GM18870 (cell line): ENCODE data around the gene NRG3.

Experiments
- ATAC-seq: cut with Tn5 transposase; IDR thresholded peaks from one replicate; pipeline ENCODE4 v1.9.1; 2021; ENCODE audit warnings: moderate library complexity; ENCODE audit not compliant: unreplicated experiment

The NRG3 gene

DNA sequence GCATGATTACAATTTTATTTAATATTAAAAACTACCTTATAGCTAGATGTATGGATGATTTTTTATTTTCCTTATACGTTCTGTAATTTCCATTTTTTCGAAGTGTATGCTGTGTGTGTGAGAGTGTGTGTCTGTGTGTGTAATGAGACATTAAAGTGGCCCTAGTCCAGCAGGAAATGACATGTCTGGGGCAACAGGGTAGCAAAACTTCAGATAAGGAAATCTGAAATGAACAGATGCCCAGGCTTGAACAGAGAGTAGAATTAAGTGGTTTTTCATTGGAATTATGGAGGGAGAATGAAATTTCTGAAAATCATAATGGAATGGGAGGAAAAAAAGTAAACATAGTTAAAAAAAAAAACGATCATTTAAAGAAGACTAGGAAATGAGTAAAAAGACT is 200.6 kb downstream of the NRG3 start:
- no peak for ATAC-seq

DNA sequence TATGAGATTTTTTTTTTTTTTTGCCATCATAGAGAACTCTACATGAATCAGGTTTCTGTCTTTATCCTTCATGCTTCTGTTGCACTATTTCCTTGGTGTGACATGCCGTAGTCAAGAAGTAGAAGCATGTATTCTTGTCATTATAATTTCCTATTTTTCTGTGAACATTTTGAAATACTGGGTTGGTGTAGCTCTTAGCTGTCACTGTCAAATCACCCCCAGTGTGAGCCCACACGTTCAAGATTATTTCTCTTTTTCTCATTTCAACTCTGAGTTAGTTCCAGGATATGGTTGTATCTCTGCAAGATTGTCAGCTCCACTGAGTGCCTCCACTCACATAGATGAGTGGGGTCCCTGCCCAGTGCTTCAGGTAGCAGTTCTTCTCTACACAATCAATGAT is 209.5 kb downstream of the NRG3 start:
- ATAC-seq: no peak

DNA sequence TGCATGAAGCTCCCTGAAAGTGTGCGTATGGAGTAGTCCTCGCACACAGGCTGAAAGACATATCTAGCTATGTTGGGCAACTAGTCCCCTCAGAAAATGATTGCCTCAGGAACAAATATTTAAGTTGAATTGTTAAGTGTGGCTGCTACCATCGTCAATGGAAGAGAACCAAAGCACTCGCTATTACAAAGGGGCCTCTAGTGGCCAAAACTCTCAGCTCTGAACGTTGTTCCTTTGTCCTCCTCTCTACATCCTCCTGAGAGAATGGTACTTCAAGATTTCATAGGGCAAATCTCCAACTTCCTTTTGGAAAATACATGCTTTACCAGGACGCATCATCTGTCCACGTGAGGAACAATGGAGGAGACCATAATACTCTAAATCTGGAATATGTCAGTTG is 209.9 kb downstream of the NRG3 start:
- no peak for ATAC-seq

DNA sequence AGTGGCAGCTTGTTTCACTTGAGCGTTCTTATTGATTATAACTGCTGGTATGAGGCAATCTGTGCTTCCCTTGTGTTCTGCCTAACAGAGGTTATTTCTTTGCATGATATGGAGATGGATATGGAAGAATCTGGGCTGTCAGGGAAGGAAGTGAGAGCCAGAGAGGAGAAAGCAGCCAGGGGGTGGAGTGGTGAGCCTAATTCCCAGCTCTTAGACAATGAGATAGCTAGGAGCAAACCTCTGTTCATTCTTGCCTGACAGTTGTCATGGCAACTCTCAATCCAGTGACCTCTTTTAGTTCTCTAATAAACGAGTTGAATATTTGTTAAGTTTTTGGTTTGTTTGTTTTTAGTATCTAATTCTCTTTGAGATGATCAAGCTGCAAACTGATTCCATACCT is 214.3 kb downstream of the NRG3 start:
- no peak for ATAC-seq

DNA sequence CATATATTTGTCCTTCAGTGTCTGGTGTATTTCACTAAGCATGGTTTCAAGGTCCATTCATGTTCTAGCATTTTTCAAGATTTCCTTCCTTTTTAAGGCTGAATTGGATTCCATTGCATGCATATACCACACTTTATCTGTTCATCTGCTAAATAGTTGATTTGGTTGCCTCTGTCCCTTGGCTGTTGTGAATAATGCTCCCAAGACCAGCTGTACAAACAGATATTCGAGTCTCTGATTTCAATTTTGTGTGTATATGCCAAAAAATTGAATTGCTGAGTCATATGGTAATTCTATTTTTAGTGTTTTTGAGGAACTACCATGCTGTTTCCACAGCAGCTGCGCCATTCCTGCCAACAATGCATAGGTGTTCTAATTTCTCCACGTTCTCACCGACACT is 216.4 kb downstream of the NRG3 start:
- ATAC-seq: no peak

DNA sequence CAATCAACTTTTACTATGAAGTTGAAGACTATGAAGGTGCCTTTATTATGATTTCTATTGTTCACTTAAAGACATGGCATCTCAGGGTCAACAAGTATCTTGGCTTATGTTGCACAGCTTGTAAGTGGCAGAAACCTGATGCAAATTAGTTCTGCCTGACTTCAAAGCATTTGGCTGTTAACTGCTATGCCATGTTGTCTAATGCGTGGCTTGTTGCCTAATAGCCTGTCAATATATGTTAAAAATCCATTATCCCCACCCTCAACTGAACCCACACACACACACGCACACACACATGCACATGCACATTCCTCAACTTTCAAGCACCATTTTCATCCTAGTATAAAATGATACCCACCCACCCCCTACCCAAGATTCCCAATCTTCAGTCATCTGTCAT is 217.1 kb downstream of the NRG3 start:
- ATAC-seq: no peak

DNA sequence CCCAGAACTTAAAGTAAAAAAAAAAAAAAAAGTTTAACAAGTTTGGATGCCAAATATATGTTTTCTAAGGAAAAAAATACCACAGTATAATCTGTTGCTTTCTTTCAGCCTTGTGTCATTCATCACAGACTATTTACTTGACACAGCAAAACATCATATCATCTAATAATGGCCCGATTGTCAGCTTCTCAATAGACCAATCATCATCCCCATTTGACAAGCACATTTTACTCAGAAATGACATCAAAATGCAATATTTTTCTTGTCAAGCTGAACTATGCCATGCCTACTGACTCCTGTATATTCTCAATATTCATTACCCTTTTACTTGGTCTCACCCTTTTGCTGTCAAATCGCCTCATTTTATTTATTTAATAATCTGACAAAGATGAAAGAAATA is 249.7 kb downstream of the NRG3 start:
- no peak for ATAC-seq

DNA sequence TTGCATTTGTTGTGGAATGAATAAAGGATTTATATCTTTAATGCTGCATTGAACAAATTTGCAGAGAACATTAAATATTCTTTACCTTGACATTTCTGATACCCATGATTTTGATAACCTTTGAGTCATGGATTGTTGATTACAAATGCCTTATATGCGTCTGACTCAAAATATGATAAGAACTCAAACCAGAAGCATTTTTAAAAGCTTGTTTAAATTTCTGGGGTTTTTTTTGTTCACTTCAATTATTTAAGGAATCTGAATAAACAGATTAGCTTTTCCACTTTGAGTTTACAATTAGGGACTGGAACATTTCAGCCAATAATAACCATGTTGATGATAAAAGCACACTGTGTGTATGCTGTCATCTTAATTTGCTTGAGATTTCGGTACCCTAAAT is 253.5 kb downstream of the NRG3 start:
- ATAC-seq: no peak

DNA sequence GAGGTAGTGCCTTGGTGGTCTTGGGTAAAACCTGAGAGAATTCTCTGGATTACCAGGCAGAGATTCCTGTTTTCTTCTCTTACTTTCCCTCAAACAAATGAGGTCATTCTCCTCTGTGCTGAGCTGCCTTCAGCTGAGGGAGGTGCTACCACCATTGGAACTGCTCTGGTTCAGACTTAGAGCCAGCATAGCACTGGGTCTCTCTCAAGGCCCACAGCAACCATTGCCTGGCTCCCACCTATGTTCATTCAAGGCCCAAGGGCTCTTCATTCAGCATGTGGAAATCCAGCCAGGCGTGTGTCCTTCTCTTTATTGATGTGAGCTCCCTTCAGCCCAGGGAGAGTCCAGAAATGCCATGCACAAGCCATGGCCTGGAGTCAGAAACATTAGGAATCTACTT is 261.1 kb downstream of the NRG3 start:
- ATAC-seq: no peak

DNA sequence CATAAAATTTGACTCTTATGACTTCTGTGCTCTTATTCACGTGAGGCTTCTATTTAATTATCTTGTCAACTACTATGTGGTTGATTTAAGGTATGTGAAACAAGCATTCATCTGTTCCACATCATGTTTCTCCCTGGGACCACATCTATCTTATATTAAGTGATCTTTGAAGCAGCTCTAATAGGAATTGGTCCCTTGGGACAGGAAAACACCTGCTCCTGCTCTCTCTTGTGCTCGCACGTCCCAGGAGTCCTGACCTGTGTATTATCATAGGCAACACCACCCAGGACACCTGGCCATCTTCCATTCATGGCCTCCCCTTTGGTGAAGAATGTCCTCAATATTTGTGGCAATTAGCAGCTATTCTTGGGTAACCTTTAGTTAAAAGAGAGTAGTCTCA is 269.2 kb downstream of the NRG3 start:
- ATAC-seq: no peak

DNA sequence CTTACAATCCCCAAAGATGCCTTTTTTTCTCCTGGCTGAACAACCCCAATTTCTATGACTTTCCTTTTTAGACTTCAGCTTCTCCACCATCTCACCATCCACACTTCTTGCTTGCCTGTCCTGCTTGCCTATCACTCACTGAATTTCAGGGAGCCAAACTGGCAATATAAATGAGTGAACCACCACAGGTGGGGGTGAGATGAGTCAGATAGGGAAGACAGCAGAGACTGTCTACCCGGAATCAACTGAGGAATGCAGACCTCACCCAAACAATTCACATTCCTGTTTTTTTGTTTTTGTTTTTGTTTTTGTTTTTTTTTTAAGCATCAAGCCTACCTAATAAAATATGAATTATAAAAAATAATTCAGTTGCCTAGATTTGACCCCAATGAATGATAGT is 273.8 kb downstream of the NRG3 start:
- ATAC-seq: no peak

DNA sequence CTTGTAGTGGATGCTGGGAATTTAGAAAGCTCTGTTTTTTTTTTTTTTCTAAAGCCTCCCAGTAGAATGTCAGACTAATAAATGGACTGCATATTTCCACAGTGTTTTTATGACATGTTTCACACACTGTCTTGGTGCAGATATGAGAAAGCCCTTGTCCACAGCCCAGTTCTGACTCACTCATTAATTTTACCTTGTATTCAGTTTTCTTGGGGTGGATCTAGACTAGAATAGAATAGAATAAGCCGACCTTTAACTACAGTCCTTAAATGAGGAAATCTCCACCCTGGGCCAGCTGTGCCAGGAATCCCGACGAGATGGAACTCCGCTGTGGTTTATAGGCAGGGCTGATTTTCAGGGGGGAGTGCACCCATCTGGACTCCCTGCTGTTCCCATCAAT is 274.7 kb downstream of the NRG3 start:
- no peak for ATAC-seq

DNA sequence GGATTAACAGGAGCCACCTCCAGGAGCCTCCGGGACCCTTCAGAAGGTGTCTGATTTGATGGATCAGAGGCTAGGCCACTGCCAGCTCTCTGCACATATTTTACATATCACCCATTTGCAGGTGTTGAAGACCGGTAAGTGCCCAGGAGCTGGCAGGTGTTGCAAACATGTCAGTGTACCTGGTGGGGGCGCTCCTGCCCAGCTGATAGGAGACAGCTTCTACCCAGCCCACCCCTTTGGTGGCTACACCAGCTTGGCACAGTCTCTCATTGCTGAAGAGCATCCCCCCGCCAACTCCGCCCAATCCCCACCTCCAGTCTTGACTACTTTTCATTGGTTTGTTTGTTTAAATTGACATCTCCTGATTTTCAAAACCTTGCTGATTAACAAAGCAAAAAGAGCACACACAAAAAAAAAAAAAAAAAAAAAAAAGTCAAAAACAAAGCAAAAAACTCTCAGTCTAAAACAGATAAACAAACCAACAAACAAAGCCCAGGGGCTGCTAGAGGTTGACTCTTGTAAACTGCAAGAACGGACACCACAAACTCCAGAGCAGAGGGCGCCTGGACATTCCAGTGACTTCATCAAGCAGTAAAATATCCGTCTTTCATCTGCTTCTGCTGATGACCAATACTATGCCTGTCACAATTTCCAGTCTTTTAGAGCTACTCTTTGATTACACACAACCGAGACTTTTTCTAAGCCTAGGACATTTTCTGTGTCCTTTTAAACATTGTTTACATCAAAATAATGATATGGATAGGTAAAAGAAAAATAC is 275.3 kb downstream of the NRG3 start:
- no peak for ATAC-seq

DNA sequence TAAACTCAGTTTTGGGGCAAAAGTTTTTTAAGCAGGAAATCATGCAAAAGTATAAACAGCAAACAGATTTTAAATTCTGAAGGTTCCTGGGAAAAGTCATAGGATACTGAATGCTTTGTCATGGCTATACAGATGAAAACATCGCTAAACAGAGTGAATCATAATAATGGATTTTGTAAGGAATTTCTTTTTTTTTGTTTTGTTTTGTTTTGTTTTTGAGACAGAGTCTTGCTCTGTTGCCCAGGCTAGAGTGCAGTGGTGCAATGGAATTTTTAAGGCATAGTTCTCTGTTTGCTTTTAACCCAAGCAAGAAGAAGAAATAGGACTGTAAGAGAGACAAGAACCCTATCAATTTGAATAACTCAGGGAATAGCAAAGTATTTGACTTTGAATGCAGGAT is 285.3 kb downstream of the NRG3 start:
- ATAC-seq: no peak

DNA sequence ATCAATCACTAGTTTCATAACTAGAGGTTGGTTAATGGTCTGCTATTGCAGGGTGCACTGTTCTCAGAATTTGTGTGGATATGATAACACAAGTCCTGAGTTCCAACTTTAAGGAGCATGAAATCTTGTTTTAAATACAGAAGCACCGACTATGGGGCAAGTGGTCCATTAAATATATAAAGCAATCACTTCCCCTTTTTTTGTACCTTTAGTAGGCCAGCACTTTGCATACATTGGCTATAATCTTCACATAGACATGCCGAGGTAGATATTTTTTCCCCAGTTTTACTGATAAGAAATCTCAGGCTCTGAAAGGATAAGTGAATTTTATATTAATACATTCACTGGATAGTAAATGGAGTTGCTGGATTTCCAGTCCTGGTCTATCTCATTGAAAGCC is 286.3 kb downstream of the NRG3 start:
- ATAC-seq: no peak

DNA sequence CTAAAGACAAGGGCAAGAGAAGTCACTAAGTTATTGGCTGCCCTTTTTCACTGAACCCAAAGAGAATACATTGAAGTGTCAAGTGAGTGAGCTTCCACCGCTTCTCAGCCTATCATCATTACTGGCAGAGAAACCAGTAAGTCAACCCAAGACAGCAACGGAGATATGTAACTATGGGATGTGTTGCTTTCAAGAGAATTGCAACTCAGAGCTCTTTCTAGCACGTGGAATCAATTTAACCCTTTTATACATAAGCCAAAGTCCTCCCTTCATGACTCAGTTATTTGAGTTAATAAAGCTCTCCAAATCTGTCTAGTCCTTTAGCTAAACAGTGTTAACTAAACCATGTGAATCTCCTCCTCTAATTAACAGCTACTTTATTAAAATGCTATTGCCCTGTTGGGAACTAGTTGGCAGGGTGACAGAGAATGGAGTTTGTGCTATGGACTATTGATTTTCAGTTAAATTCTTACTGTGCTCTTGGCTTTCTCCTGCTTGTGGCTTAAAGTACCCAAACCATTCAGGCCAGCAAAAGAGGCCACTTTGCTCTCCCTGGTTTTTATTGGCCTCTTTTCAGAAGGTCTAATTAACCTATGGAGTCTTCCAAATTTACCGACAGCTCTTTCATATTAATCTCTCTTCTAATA is 287.7 kb downstream of the NRG3 start:
- no peak for ATAC-seq

DNA sequence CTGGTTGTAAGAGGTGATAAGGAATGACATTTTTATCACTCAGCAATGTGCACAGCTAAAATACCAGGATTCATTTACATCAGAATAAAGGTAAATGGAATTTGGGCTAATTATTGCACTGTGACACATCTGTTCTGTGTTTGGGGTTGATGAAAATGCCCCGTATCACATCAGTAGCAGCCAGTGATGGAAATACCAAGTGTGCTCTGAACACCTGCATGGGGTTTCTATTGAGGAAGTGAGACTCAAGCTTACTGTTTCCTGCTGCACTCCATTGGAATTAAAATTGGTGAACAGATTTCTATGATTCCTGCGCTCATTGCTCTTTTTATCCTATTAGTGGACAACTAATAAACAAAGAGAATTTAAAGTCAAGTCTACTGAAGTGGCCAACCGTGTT is 296.9 kb downstream of the NRG3 start:
- ATAC-seq: no peak

DNA sequence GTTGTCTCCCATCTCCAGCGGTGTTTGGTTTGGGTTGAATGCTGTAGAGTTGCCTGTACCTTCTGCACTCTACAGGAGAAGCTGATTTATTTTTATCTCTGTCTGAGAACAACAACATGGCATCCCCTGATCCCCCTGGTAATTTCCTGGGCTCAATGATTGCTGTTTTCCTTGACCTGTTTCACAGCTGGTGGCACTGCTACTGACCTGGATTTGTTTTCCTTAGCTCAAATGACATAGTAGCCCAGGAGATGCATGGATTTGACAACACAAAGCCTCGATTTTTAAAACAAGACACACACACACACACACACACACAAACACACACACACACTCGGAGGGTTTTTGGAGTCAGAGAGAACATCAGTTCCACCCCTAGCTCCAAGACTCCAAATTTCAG is 301.6 kb downstream of the NRG3 start:
- no peak for ATAC-seq

DNA sequence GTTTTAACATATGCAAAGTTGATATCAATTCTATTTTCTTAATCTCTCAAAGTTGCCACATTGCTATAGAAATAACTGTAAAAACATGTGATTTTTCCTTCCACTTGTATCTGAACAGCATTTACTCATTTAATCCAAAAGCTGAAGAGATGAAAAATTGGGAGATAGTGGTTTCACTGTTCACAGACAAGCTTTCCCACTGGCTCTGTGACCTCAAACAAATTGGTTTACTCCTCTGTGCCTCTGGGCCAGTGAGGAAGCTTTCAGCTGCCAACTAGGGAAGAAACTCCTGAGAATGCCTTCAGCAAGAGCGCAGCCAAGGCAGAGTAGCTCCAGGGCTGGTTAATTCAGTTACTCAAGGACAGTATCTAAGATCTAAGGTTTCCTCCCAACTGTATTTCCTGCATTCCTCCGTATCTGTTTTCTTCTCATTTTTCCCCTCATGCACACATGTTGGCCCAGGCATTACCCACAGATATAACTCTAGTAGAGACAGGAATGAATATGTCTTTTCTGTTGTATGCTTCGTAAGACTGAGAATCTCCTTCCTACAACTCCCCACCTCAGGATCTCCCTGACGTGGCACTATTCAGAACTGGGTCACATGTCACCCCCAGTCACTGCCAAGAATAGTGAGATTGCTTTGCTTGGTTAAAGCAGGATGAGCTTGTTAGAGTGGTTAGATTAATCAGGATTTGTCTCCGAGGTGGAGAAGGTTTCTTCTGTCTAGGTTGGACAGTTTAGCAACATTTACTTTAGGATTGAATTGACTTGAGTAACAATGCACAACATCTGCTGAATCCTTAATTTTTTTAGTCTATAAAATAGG is 315.7 kb downstream of the NRG3 start:
- ATAC-seq: no peak

DNA sequence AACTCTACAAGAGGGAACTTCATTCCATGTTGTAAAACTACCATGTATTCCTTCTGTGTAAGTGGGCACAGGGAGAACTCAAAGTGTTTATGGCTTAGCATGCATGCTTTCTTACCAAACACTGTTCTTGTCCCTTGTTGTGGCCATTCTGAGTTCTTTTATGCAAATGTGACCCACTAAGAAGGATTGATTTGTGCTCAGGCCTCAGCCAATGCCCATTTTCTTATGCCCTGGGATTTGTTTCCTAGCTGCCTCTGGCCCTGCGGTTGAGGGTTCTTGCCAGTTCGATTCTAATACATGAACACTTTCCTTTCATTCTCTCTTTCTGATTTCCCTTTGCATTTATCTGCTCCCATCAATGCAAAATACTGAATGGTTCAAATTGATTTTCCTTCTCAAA is 316.7 kb downstream of the NRG3 start:
- no peak for ATAC-seq

DNA sequence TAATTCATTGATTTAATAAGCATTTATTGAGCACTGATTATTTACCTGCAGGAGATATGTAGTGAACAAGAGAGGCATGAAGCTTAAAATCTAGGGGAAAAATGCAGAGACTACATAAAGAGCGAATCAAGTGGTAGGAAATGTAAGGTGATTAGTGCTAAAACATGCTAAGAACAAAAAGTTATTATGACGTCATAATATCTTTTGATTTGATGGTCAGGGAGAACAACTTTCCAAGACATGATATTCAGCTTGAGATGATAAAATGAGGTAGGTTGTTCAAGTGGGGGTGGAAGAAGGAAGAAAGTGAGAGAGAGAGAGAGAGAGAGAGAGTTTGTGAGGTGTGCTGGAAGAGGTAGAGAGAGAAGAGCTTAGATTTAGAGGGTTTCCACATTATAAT is 317.7 kb downstream of the NRG3 start:
- ATAC-seq: no peak

DNA sequence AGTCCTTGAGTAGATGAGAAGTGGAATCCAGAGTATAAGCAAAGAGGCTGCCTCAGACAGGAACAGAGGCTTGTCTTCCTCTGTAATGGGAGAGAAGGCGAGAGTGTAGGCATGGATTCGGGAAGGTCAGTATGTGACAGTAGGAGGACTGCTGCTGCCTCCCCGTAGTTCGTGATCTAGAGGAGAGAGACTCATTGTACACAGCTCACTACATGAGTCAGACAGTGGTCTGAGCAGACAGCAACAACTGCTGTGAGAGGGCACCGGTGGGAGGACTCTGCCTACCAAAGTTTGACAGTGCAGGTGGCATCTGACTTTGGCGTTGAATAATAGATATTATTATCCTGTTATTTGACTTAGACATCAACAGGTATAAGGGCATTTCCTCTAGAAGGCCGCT is 319.4 kb downstream of the NRG3 start:
- ATAC-seq: no peak
